NT2/D1 (cell line): ENCODE data around the gene IQGAP1.

ENCODE experiments used
- SUZ12 ChIP-seq: IDR thresholded peaks from 2 replicates; pipeline ENCODE4 v1.6.1; 2011; ENCODE audit not compliant: insufficient read length, insufficient read depth; ENCODE audit errors: extremely low read depth
- YY1 ChIP-seq: IDR thresholded peaks from 2 replicates; pipeline ENCODE4 v1.6.1; 2011; ENCODE audit not compliant: insufficient read length, insufficient read depth
- ZNF274 ChIP-seq: IDR thresholded peaks from 2 replicates; pipeline ENCODE4 v1.6.1; 2011; ENCODE audit warnings: mild to moderate bottlenecking, low read depth, low read length

DNA sequence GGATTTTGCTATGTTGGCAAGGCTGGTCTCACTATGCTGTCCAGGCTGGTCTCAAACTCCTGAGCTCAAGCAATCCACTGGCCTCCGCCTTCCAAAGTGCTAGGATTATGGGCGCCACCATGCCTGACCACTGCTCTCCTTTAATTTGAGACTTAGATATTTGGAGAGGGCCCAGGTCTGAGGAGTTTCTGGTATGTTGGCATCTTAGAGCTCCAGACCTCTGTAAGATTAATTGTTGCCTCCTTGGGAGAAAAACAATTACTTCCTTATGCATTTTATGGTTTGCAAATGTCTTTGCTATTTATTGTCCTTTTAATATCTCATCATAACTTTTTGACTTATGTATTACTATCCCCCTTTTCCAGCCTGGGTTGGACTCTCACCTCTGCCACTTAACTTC, 33.1 kb upstream of the IQGAP1 start:
- no peak for TF ChIP-seq YY1
- TF ChIP-seq ZNF274: no peak
- TF ChIP-seq SUZ12: no peak
